AG20443 (cell line): ENCODE measurements around the gene ITGA5.

Experiments used
- DNase-seq: peaks from one replicate; pipeline ENCODE4 v3.0.0; 2012; ENCODE audit warnings: low spot score, mixed read lengths

ITGA5 gene

DNA sequence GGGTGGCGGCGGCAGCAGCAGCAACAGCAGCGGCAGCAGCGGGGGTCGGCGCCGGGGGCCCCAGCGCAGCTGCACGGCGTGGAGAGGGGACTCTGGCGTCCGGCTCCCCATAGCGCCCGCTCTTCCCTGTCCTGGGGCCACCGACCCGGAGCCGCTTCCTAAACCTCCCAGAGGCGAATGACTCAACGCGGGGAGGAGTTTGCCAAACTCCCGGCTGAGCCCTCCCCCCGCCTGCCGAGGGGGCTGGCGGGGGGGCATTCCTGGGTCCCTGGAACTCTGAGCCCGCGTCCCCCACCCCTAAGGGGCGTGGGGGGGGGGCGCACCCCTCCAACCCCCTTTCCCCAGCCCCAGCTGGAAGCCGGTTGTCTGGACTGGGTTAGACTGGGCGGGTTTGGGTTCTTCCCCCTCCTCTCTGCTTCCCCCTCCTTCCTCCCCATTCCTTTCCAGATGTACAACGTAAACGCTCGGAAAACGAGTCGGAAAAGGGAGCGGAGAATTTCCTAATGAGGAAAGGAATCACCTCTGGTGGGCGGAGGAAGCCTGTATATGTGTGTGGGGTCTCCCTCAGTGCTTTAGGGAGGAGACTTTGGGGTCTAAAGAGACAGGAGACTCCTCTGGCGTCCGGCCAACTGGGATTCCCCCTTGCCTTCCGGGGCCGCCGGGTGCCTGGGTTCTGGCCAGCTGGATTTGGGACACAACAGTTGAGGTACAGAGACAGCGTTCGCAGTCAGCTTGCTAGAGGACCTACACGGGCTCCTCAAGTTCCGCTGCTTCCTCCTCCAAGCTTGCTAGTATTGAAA is at the start of gene ITGA5:
Gene ITGA5, minus strand, starts transcription at position 179 of the 800 bp plus-strand sequence. Its CDS starts 68 bp downstream, at position 111.
- DNase-seq, result peak; percentile 92

DNA sequence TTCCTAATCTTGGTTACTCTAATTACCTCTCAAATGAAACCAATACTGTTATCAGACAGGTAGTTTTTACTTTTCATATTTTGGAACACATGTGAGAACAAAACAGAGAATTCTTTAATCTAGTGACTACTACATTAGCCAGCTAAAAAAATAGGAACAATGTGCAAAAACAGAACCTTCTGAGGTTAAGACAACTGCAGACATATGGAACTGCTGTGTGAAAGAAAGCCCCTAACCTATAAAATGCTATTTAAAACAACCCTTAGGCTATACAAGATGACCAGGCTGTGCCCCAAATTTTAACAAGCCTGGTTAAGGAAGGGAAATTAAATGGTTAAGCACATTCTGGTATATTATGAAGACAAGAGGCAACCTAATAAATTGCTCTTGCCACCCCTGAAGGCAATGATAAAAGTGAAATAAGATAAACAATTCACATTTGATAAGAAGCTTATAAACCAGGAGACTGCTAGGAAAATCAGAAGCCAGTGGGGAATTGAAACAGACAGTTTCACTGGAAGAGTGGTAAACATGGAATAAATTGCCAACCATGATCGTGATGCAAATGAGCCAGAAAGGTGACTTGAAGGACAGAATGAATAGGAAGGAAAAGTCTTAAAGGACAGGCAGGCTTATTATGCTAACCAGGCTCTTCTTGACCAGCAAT is 46.9 kb upstream of the ITGA5 start:
- DNase-seq, result no peak

DNA sequence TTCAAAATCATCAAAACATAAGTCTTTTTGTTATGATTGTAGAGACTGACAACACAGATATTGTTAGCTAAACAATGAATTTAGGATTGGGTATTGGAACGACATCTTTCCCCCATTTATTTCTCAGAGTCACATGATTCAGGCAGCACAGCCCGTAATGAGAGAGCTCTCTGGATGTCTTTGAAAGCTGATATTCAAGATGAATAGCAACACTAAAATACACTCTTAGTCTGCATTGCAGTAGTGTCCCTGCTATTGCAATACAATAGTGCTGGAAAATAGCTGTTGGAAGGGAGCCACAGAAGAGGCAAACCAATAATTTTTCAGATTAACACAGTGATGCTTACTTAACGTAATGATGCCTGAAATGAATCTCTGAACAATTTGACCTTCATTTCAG is 44.4 kb upstream of the ITGA5 start:
- DNase-seq, result no peak

- peak; percentile 77 for DNase-seq
Measured at GRCh38 chr12:54463034-54463433, 44.0 kb upstream of the ITGA5 start.

DNA sequence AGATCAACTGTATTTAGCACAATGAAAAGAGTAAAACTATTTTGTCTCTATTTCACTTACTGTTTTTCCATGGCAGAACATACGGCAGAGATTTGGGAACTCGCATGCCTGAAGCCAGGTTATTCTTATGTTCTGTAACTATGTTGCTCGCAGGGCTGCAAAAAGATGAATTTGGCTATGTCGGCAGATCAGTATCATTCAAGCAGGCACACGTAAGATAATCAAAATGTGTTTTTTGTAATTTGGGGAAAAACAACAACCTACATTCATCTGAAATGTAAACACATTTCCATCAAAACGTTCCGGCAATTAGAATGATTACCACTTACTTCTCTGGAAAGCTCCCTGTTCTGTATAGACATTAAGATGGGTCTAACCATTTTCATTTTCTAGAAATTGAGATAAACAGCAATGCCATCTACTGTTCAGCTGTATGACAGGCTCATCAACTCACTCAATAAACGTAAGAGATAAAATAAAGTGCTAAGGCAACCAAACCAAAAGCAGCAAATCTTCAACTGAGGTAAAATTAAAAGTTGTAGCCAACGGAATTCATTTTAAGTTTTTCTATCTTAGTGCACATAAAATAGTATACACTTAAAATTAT is 41.4 kb upstream of the ITGA5 start:
- no peak for DNase-seq

- no peak for DNase-seq
Measured at GRCh38 chr12:54459355-54459754, 40.3 kb upstream of the ITGA5 start.

GRCh38 chr12:54455760-54456469 is 36.8 kb upstream of the ITGA5 start:
- DNase-seq, result no peak

DNA sequence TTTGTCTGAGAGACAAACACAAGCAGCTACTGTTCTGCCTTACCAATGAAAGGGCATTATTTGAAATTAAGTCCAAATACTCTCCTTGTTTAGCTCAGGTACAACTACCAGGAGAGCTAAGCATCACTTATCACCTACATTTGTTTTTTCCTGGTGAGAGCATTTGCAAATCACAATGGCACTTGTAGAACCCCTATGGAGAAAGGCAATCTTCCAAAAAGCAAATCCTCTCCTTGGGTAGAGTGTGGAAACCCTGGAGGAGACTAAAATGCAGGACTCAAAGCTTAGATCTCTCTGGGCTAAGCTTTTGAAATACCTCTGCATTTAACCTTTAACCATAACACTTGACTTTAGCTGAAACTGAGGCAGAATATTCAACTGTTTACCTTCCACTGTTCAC is 33.6 kb upstream of the ITGA5 start:
- no peak for DNase-seq

DNA sequence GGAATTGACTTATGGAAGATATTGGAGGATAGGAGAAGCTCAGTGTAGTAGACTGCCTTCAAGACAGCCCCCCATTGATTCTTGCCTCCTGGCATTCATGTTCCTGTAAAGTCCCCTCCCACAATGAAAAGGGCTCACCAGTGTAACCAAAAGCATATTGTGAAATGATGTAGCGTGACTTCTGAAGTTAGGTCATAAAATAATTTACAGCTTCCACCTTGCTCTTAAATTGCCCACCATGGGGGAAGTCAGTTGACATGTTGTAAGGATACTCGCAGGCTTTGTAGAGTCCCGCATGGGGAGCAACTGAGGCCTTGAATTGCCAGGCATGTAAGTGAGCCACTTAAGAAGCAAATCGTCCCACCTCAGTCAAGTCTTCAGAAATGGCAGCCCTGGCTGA is 29.3 kb upstream of the ITGA5 start:
- no peak for DNase-seq

- no peak for DNase-seq
Measured at GRCh38 chr12:54447917-54448316, 28.9 kb upstream of the ITGA5 start.

- no peak for DNase-seq
Measured at GRCh38 chr12:54444206-54444605, 25.1 kb upstream of the ITGA5 start.

DNA sequence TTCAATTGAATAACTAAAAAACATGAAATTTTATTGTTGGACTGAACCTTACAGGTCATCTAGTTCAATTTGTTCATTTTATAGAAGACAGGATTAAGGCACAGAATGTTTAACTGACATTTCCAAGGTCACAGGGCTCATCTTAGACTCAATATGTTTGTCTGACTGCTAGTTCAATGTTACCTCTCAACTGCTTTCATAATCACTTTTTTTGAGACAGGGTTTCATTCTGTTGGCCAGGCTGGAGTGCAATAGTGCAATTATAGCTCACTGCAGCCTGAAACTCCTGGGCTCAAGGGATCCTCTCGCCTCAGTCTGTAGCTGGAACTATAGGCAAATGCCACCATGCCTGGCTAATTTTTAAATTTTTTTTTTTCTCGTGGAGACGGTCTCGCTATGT is 24.4 kb upstream of the ITGA5 start:
- no peak for DNase-seq

- no peak for DNase-seq
Measured at GRCh38 chr12:54442961-54443360, 23.9 kb upstream of the ITGA5 start.

GRCh38 chr12:54442099-54442498 is 23.0 kb upstream of the ITGA5 start:
- DNase-seq, result no peak

GRCh38 chr12:54439521-54440255 is 20.6 kb upstream of the ITGA5 start:
- DNase-seq, result peak; percentile 83

DNA sequence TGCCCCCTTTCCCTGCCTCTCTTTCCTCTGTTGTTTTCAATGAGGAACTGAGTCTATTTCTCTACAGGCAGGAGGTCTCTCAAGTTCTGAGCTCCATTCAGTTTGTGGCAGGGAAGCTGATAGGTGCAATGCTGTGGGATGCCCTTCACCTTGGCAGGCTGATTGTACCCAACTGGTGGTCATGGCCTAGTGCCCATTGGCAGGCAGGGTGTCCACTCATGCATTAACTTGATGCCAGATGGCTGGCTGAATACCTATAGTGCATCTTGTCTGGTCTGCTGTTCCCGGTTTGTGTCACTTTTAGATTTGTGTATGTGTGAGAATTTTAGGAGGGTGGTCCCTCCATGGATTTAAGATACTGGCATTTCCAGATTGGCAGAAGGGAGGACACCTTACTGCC is 20.0 kb upstream of the ITGA5 start:
- DNase-seq, result no peak

DNA sequence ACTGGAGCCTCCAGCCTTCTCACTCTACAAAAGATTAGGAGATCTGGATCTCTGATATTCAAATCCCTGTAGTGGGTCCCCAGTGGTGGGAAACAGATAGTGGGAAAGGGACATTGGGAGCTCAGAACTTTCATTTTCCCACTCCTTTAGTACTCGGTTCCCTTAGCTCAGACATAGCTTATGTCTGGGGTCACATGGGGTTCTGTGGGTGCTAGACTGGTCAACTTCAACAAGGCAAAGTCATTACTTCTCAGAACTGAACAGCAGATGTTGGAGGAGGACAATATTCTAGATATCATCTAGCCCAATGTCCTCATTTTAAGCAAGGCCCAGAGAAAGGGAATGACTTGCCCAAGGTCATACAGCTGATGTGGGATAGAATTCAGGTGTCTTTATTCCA is 19.5 kb upstream of the ITGA5 start:
- no peak for DNase-seq

DNA sequence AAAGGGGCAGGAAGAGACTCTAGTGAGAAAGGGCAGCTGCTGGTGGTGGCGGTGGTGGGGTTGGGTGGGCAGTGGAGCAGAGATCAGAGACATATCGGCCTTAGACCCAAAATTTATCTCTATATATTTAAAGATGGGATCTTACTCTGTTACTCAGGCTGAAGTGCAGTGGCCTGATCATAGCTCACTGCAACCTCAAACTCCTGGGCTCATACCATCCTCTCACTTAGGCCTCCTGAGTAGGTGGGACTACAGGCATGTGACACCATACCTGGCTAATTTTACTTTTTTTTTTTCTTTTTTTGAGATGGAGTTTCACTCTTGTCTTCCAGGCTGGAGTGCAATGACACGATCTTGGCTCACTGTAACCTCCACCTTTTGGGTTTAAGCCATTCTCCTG is 18.6 kb upstream of the ITGA5 start:
- DNase-seq, result no peak

- no peak for DNase-seq
Measured at GRCh38 chr12:54437243-54437642, 18.2 kb upstream of the ITGA5 start.

DNA sequence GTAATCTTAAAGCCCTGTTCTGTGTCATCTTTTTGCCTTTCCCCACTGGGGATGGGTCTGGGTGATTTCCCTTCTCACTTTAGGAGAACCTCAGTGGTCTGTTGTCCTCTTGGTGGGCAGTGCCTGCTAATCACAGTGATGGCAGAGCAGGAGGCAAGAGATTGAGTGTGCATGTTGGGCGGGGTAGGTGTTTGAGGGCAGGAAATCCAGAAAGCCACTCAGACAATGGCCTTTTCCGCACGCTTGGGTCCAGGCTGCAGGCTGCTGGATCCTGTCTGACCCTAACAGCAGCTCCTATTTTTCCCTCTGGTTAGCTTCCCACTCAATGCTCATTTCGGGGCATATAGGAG is 13.7 kb upstream of the ITGA5 start:
- no peak for DNase-seq

GRCh38 chr12:54431911-54432814 is 13.1 kb upstream of the ITGA5 start:
- peak; percentile 75 for DNase-seq
